Measurements from ENCODE around the gene NACA2. TPM values are rescaled to one million over a fixed set of nuclear protein-coding genes. Genes with fewer than 3 reads are reported as not detected.

NACA2 gene
- total and polyA plus RNA-seq, 2 of the 8 experiments (the other 6 are each of a cell fraction or from before 2014, with no cell fraction given), result not detected

DNA sequence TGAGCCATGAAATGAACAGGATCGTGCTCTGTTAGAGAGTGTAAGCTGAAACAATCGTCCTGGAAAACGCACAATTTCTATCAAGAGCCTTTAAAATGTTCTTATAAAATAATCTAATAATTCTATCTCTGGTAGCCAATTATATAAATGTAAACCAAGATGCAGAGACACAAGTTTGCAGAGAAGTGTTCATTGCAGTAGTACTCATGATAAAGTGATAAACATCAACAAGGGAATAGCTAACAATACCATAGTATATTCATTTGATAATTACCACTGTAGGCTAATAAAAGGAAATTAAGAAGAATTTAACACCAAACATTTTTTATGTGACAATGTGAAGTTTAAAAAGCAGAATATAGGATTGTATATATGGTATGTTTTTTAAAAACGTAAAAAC lies 12.4 kb downstream of the NACA2 start:
- DNase-seq (ENCODE audit: low read depth in 1 of 2, low spot score in 2 of 2) (no peak), FAIRE-seq (no peak)
- Histone ChIP-seq H2BK20ac (ENCODE audit: low read length) (no peak overlapping the region), H4K91ac (replicated peaks; ENCODE audit: insufficient read length, low read length) (no peak overlapping the region), H3K56ac (replicated peaks; ENCODE audit: insufficient read length, low read depth, low read length) (no peak overlapping the region), H3K23ac (ENCODE audit: insufficient read length) (no peak overlapping the region), H3K27me3 (replicated peaks in 1 of 4; ENCODE audit: control insufficient read depth in 3 of 4, extremely low read depth in 1 of 4, insufficient read depth in 3 of 4, low read length in 3 of 4) (no peaks in the 10 kb centered on the region), H2BK12ac (ENCODE audit: low read depth, low read length) (no peak overlapping the region), H3K9me3 (ENCODE audit: insufficient read depth in 2 of 2, low read depth in 1 of 2, low read length in 1 of 2) (no peaks in the 10 kb centered on the region), H3K27ac (ENCODE audit: low read depth, low read length) (no peak overlapping the region), H3K79me1 (ENCODE audit: low read depth, low read length) (no peaks in the 10 kb centered on the region), H3K79me2 (ENCODE audit: control insufficient read depth in 1 of 2, insufficient read depth in 2 of 2, low read length in 2 of 2) (no peaks in the 10 kb centered on the region), H3K4me3 (ENCODE audit: extremely low read depth in 1 of 4, insufficient read depth in 2 of 4, low read depth in 3 of 4, low read length in 4 of 4) (no peak overlapping the region), H3K4me2 (ENCODE audit: insufficient read depth in 1 of 2, low read depth in 2 of 2, low read length in 2 of 2) (no peak overlapping the region), H3K4ac (replicated peaks; ENCODE audit: insufficient read length, low read depth, low read length) (no peak overlapping the region), H3K36me3 (ENCODE audit: control insufficient read depth in 2 of 4, insufficient read depth in 4 of 4, low read length in 3 of 4) (no peaks in the 10 kb centered on the region), H3K18ac (ENCODE audit: extremely low read depth, low read length) (no peak overlapping the region), H2BK15ac (ENCODE audit: low read length) (no peak overlapping the region), H3K23me2 (ENCODE audit: low read depth, low read length) (no peaks in the 10 kb centered on the region), H3K9ac (replicated peaks in 1 of 4; ENCODE audit: extremely low read depth in 1 of 4, low read depth in 3 of 4, low read length in 3 of 4) (no peak overlapping the region), H2BK120ac (replicated peaks; ENCODE audit: low read depth, low read length) (no peak overlapping the region), H3K4me1 (replicated peaks in 1 of 4; ENCODE audit: control insufficient read depth in 3 of 4, insufficient read depth in 4 of 4, low read length in 3 of 4) (no peaks in the 10 kb centered on the region), H4K20me1 (replicated peaks in 1 of 2; ENCODE audit: control insufficient read depth in 1 of 2, insufficient read depth in 2 of 2, low read length in 2 of 2) (no peaks in the 10 kb centered on the region), H2BK5ac (ENCODE audit: low read depth, low read length) (no peak overlapping the region), H4K8ac (ENCODE audit: extremely low read depth, insufficient read depth, low read length) (no peak overlapping the region), H2AFZ (ENCODE audit: low read length) (no peak overlapping the region), H2AK5ac (ENCODE audit: low read depth, low read length) (no peak overlapping the region), H3K14ac (ENCODE audit: insufficient read length) (no peak overlapping the region), H4K5ac (ENCODE audit: insufficient read length, low read depth, low read length) (no peak overlapping the region)
- WGBS, 2 experiments (ENCODE audit: extremely low coverage in 1 of 2, insufficient coverage in 1 of 2, insufficient read length in 1 of 2, insufficient replicate concordance in 2 of 2, low coverage in 1 of 2, low lambda C conversion rate in 2 of 2, missing lambda C conversion rate in 1 of 2), result 88% methylated on average over 4 of the region's 4 CpGs; no CpG with 5 or more reads in 1 of the 2 experiments
- ChIA-PET POLR2A (ENCODE audit: partially characterized antibody) (no interaction called here), CTCF (ENCODE audit: partially characterized antibody) (interaction anchor here (0.7 kb wide), 1 partner anchor 123 kb away, joined by 3 read pairs; no protein-coding TSS in a partner anchor)
